HG02840 (cell line): ENCODE data around the gene ULBP3.

Experiments used
- ATAC-seq: cut with Tn5 transposase; IDR thresholded peaks from one replicate; pipeline ENCODE4 v1.9.1; 2021; ENCODE audit warnings: mild to moderate bottlenecking, moderate library complexity, moderate number of reproducible peaks; ENCODE audit not compliant: unreplicated experiment, low FRiP score

ULBP3 gene

GRCh38 chr6:150068720-150069648, at the start of gene ULBP3:
ULBP3 (minus strand) TSS chr6:150069121; CDS start chr6:150069066, 55 bp downstream.
- ATAC-seq: peak; percentile 53

GRCh38 chr6:150118627-150119026, 49.7 kb upstream of the ULBP3 start:
- ATAC-seq: no peak

DNA sequence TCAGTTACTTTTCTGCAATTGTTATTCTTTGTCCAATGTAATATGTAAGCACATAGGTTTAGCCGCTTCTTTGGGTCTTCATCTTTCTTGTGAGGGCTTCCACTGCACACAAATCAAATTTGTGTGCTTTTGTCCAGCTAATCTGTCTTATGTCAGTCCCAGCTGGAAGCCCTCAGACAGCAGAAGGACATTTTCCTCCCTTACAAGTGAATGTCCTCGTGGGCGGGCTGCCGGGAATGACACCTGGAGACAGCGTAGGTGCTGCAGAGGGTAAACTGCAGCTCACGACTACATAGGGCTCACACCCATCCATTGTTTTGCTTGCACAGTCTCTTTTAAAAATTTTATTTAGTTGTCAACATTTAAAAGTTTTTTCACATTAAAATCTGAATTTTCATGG, 49.3 kb upstream of the ULBP3 start:
- no peak for ATAC-seq

GRCh38 chr6:150116200-150116800, 47.4 kb upstream of the ULBP3 start:
- no peak for ATAC-seq

DNA sequence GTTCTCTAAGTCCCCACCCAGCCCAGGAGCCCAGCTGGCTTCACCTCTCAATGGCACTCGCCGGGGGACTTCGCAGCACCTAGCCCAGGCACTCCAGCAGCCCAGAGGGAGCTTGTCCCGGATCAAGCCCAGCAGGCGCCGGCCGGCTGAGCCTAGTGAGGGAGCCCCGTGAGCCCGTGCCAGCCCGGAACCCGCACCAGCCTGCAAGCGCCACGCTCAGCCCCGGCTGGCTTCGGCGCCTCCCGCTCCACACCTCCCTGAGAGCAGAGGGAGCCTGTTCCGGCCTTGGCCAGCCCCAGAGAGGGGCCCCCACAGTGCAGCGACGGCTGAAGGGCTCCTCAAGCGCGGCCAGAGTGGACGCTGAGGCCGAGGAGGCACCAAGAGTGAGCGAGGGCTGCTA, 46.8 kb upstream of the ULBP3 start:
- no peak for ATAC-seq

GRCh38 chr6:150112233-150112632, 43.3 kb upstream of the ULBP3 start:
- no peak for ATAC-seq

GRCh38 chr6:150102750-150103270, 33.9 kb upstream of the ULBP3 start:
- no peak for ATAC-seq

GRCh38 chr6:150100745-150101144, 31.8 kb upstream of the ULBP3 start:
- ATAC-seq: no peak

DNA sequence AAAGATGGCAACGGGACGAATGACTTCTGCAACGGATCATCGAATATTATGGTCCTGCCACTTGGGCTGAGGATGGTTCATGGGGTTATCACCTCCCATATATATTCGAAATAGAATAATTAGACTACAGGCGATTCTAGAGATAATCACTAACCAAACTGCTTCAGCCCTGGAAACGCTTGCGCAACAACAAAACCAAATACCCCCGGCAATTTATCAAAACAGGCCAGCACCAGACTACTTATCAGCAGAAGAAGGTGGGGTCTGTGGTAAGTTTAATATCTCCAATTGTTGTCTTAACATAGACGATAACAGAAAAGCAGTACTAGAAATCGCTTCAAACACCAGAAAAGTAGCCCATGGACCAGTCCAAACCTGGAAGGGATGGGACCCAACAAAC, 31.0 kb upstream of the ULBP3 start:
- no peak for ATAC-seq

DNA sequence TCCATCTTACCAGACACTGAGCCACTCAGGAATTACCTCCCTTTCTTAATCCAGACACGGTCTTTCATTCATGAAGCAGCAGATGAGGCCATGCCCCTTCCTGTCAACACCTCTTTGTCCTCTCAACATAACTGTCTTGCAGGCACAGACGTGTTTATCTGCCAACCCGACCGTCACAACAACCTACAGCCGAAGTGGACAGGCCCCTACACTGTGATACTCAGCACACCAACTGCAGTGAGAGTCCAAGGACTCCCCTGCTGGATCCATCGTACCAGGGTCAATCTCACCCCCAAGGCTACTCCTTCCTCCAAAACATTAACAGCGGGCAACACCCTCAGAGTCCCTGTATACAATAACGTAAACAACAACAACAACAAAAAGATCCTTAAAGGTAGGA, 30.6 kb upstream of the ULBP3 start:
- ATAC-seq: no peak

DNA sequence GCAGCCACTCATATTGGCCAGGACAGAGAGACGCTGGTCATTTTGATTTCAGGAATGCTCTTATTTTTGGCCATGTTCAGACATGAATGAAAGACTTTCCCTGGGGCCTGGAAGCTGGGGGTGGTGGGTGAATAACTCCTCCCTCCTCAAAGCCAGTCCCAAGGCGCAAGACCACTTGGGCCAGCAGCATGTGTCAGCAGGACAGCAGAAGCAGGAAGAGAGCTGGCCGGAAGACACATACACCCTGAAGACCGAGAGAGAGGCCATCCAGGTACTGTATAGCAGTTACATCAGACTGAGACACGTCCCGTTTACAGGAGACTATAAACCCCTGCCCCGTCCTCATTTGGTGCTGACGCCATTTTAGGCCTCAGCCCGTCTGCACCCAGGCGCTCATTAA, 29.2 kb upstream of the ULBP3 start:
- ATAC-seq: no peak

- no peak for ATAC-seq
These were observed 24.5 kb upstream of the ULBP3 start for GRCh38 chr6:150093397-150093796.

GRCh38 chr6:150091476-150091875, 22.6 kb upstream of the ULBP3 start:
- ATAC-seq: no peak

DNA sequence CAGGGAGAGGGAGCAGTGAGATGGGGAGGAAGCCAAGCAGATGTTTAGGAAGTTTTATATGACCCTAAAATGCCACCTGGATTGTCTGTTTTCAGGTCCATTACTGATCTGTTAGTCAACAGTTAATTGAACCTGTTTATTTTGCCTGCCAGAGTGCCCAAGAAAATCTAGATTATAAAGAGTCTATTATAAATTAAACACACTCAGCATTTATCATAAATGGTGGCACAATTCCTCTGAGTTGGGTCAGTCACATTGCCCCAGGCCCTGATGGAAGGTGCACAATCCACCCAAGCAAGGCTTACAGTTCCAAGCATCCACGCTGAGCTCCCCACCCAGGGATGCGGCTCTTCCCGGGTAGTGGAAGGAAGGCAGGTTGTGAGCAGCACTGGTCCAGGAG, 21.4 kb upstream of the ULBP3 start:
- ATAC-seq: no peak

DNA sequence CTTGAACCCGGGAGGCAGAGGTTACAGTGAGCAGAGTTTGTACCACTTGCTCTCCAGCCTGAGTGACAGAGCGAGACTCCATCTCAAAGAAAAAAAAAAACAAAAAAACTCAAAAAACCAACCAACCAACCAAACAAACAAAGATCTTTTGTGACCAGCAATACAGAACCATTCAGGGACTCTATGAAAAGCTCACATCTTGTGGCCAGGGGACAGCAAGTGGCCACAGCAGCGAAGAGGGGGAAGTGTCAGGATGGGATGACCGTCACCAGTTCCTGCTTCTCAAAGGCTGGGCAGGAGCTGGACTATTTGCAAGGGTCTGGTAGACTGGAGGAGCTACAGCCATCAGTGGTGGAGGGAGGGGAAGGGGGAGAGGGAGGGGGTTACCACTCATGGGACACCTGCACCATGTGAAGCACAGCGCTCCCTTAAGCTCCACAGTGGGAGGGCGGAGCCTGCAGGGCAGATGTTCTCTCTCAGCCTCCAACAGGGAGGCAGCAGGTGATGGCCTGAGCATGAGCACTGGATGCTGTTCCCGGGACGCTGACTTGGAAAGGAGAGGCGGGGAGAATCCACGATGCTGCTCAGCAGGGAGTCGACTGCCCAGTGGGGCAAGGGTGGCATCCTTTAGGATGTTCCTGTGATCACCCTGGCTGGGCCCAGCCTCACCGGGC, 19.7 kb upstream of the ULBP3 start:
- ATAC-seq: no peak

DNA sequence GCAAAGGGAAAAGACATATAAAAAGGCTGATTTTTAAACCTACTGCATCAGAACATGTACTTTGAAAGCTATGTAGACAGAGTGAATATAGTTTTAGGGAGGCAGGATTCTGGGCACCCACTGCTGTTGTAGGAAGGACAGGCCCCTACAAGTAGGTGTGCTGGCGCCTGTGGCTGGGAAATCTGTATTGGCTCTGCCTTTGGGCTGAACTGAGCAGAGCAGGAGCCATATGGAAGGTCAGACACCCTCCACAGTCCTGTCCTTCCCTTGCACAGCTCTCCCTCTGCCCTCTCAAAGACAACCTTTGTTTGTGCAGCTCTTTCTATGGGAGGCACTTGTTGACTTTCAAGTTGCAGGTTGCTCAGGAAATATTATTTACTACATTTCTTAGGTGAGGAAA, 18.4 kb upstream of the ULBP3 start:
- no peak for ATAC-seq

- ATAC-seq: no peak
These were observed 17.1 kb upstream of the ULBP3 start for GRCh38 chr6:150086026-150086425.

GRCh38 chr6:150084426-150084825, 15.5 kb upstream of the ULBP3 start:
- ATAC-seq: no peak

DNA sequence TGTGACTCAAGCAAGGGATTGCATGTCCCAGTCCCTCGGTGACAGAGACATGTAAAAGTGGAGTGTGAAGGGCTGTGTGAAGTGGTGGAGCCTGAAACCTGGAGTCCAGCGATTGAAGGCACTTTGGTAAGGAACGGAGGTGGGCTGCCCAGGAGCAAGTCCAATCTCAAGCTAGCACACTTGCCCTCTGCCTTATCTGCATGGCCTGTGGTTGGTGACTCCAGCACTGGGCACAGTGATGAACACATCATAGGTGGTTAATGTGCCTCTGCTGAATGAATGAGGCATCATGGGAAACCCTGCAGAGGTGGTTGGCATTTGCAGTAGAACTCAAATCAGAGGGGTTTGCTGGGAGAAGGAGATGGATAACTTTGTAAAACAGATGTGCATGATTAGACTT, 14.9 kb upstream of the ULBP3 start:
- ATAC-seq: no peak

DNA sequence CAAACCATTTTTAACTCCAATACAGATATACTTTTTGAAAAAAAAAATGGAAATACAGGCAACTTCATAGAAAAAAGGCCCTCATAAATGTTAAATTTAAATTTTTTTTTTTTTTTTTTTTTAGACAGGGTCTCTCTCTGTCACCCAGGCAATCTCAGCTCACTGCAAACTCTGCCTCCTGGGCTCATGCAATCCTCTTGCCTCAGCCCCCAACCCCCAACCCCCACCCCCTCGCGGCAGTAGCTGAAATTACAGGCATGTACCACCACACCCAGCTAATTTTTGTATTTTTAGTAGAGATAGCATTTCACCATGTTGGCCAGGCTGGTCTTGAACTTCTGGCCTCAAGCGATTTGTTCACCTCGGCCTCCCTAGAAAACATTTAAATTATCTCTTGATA, 12.8 kb upstream of the ULBP3 start:
- no peak for ATAC-seq

DNA sequence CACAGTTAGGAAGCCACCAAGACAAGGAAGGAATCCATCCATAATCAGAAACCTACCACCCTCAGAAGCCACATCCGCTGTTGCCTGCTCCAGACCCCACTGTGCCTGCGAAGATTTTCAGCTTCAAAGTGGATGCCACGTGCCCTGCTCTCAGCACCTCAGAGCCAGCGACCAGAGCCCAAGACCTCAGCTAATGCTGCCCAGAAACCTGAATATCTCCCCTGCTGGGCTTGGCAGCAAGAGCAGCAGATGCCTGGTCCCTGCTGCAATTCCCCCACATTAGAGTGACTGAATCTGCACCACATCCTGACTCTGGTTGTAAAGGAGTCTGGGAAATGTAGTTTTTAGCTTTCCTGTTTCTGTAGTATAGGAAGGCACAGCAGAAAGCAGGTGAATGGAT, 10.7 kb upstream of the ULBP3 start:
- no peak for ATAC-seq
